Uterus (tissue), 2 donors: ENCODE measurements around the gene KASH5.

Source experiments
- POLR2A ChIP-seq, 2 donors: fragments of 450-650 bp; IDR thresholded peaks; one replicate each; pipeline ENCODE4 v1.6.1; 2016; ENCODE audit warnings: antibody characterized with exemption in 2 of 2, mild to moderate bottlenecking in 1 of 2, moderate library complexity in 1 of 2
- TF ChIP-seq, protein P1 (sequence below), 4 experiments: fragments of 200-600 bp in 2 of 4; fragments of 450-650 bp in 2 of 4; sonication (generic) in 2 of 4; IDR thresholded peaks; one replicate each; pipeline ENCODE4 v1.5.1; 2016 to 2019; ENCODE audit warnings: antibody characterized with exemption in 4 of 4, mild to moderate bottlenecking in 2 of 4, moderate library complexity in 1 of 4

DNA sequence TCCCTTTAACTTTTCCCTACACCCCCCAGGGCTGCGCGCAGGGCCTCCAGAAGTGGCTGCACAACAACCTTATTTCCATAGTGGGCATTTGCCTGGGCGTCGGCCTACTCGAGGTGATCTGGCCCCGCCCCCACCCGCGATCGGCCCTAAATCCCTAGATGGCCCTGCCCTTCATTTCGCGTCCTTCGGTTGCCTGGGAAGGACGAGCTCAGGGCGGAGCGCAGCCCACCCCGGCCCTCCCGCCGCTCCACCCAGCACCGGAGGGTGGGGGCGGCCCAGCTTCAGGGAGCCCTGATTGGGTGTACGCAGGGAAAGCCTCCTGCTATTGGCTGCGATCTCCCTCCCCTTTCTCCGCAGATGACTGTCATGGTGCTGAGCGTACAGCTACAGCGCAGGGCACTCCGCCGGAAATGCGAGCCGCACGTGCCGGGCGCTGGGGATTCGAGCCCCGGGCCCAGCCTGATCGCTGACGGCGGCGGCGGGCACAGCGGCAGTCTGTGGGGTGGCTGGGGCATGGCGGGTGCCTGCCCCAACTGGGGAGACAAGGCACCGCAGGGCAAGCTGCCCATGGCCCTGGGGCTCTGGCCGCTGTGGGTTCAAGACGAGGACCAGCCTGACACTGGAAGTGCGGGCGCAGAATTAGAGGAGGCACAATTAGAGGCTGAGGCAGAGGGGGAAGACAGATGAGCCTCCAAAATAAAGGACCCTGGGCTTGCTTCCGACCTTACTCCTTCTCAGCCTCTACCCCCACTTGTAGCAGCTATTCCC is 48.6 kb upstream of the KASH5 start:
- TF ChIP-seq, protein P1, sequence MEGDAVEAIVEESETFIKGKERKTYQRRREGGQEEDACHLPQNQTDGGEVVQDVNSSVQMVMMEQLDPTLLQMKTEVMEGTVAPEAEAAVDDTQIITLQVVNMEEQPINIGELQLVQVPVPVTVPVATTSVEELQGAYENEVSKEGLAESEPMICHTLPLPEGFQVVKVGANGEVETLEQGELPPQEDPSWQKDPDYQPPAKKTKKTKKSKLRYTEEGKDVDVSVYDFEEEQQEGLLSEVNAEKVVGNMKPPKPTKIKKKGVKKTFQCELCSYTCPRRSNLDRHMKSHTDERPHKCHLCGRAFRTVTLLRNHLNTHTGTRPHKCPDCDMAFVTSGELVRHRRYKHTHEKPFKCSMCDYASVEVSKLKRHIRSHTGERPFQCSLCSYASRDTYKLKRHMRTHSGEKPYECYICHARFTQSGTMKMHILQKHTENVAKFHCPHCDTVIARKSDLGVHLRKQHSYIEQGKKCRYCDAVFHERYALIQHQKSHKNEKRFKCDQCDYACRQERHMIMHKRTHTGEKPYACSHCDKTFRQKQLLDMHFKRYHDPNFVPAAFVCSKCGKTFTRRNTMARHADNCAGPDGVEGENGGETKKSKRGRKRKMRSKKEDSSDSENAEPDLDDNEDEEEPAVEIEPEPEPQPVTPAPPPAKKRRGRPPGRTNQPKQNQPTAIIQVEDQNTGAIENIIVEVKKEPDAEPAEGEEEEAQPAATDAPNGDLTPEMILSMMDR (IDR thresholded peaks at IDR 0.05) = peak in 1 of 4 experiments; percentile 37
- peak; percentile 56 for TF ChIP-seq POLR2A (IDR thresholded peaks at IDR 0.05)
